H9 (cell line): ENCODE results near the gene ZNF561. TPM values are rescaled to one million over a fixed set of nuclear protein-coding genes. Genes with fewer than 3 reads are reported as not detected.

Source experiments
- DNase-seq: peaks from one replicate; pipeline ENCODE4 v3.0.0-alpha.2; 2017
- H2AFZ ChIP-seq: one replicate; pipeline ENCODE4 v1.6.1; 2013; ENCODE audit warnings: mild to moderate bottlenecking, low read length, control low read depth, moderate library complexity
- H2AK5ac ChIP-seq: 2 replicates; pipeline ENCODE4 v1.6.1; 2013; ENCODE audit warnings: low read length, control low read depth, mixed read lengths; ENCODE audit not compliant: insufficient read length
- H2BK120ac ChIP-seq: one replicate; pipeline ENCODE4 v1.6.1; 2013; ENCODE audit warnings: low read depth, mild to moderate bottlenecking, low read length, control low read depth, inconsistent platforms; ENCODE audit not compliant: poor library complexity, severe bottlenecking
- H2BK12ac ChIP-seq: 2 replicates; pipeline ENCODE4 v1.6.1; 2013; ENCODE audit warnings: low read length, control low read depth, mixed read lengths, low read depth; ENCODE audit not compliant: insufficient read length
- H2BK15ac ChIP-seq: 2 replicates; pipeline ENCODE4 v1.6.1; 2013; ENCODE audit warnings: low read depth, low read length, control low read depth
- H2BK20ac ChIP-seq: one replicate; pipeline ENCODE4 v1.6.1; 2013; ENCODE audit warnings: low read depth, mild to moderate bottlenecking, low read length, control low read depth, inconsistent platforms; ENCODE audit not compliant: poor library complexity, severe bottlenecking
- H2BK5ac ChIP-seq: 2 replicates; pipeline ENCODE4 v1.6.1; 2013; ENCODE audit warnings: low read length, control low read depth, mixed read lengths; ENCODE audit not compliant: insufficient read length
- H3K14ac ChIP-seq: 2 replicates; pipeline ENCODE4 v1.6.1; 2013; ENCODE audit warnings: low read length, control low read depth; ENCODE audit not compliant: insufficient read depth
- H3K18ac ChIP-seq: 2 replicates; pipeline ENCODE4 v1.6.1; 2013; ENCODE audit warnings: low read depth, mild to moderate bottlenecking, mixed read lengths, low read length, control low read depth; ENCODE audit not compliant: insufficient read length
- H3K23ac ChIP-seq: 2 replicates; pipeline ENCODE4 v1.6.1; 2013; ENCODE audit warnings: low read length, control low read depth, mixed read lengths, low read depth; ENCODE audit not compliant: insufficient read length
- H3K23me2 ChIP-seq: 2 replicates; pipeline ENCODE4 v1.6.1; 2013; ENCODE audit warnings: low read depth, mild to moderate bottlenecking, mixed read lengths, low read length, control low read depth; ENCODE audit not compliant: insufficient read length, poor library complexity, severe bottlenecking
- H3K27ac ChIP-seq: 2 replicates; pipeline ENCODE4 v1.5.1; 2013; ENCODE audit warnings: low read length, control low read depth, mixed read lengths, low read depth; ENCODE audit not compliant: insufficient read length
- H3K27me3 ChIP-seq: 2 replicates; pipeline ENCODE4 v1.6.1; 2013; ENCODE audit warnings: low read length, control low read depth, inconsistent platforms; ENCODE audit not compliant: insufficient read depth
- H3K4ac ChIP-seq: 2 replicates; pipeline ENCODE4 v1.6.1; 2013; ENCODE audit warnings: low read depth, mild to moderate bottlenecking, control low read depth, inconsistent platforms, low read length, moderate library complexity
- H3K4me1 ChIP-seq: 2 replicates; pipeline ENCODE4 v1.6.1; 2013; ENCODE audit warnings: low read length, control low read depth, inconsistent platforms; ENCODE audit not compliant: insufficient read depth
- H3K4me2 ChIP-seq: 2 replicates; pipeline ENCODE4 v1.6.1; 2013; ENCODE audit warnings: low read length, control low read depth, mixed read lengths; ENCODE audit not compliant: insufficient read length, insufficient read depth
- H3K56ac ChIP-seq: 2 replicates; pipeline ENCODE4 v1.6.1; 2013; ENCODE audit warnings: low read depth, mild to moderate bottlenecking, mixed read lengths, low read length, control low read depth; ENCODE audit not compliant: insufficient read length
- H3K79me1 ChIP-seq: 2 replicates; pipeline ENCODE4 v1.6.1; 2013; ENCODE audit warnings: low read depth, mild to moderate bottlenecking, moderate library complexity, low read length, control low read depth, inconsistent platforms; ENCODE audit not compliant: insufficient read depth, poor library complexity, severe bottlenecking
- H3K79me2 ChIP-seq: 2 replicates; pipeline ENCODE4 v1.6.1; 2013; ENCODE audit warnings: low read length, control low read depth, inconsistent platforms; ENCODE audit not compliant: insufficient read depth
- H3K9ac ChIP-seq: 2 replicates; pipeline ENCODE4 v1.6.1; 2013; ENCODE audit warnings: low read length, control low read depth, mixed read lengths; ENCODE audit not compliant: insufficient read length; ENCODE audit errors: extremely low read depth
- H3K9me3 ChIP-seq: one replicate; pipeline ENCODE4 v1.6.1; 2013; ENCODE audit warnings: low read depth, low read length, inconsistent platforms; ENCODE audit not compliant: control insufficient read depth
- H3T11ph ChIP-seq: one replicate; pipeline ENCODE4 v1.6.1; 2013; ENCODE audit warnings: mild to moderate bottlenecking, low read length, control low read depth, inconsistent platforms
- H4K20me1 ChIP-seq: one replicate; pipeline ENCODE4 v1.6.1; 2013; ENCODE audit not compliant: control insufficient read depth, insufficient read length, insufficient read depth
- H4K5ac ChIP-seq: 2 replicates; pipeline ENCODE4 v1.6.1; 2013; ENCODE audit warnings: low read depth, mild to moderate bottlenecking, mixed read lengths, low read length, control low read depth; ENCODE audit not compliant: insufficient read length
- H4K8ac ChIP-seq: replicated peaks from 2 replicates; pipeline ENCODE4 v1.6.1; 2013; ENCODE audit warnings: low read length, control low read depth, mixed read lengths, low read depth; ENCODE audit not compliant: insufficient read length
- H4K91ac ChIP-seq: 2 replicates; pipeline ENCODE4 v1.6.1; 2013; ENCODE audit warnings: low read depth, mild to moderate bottlenecking, moderate library complexity, mixed read lengths, low read length, control low read depth; ENCODE audit not compliant: insufficient read length
- H3K27ac Mint-ChIP-seq, 3 experiments: 2 replicates in 2 of 3; 3 replicates in 1 of 3; pipeline ENCODE4 v1.8.0; 2020 to 2021; ENCODE audit warnings: mixed read lengths in 3 of 3, mild to moderate bottlenecking in 1 of 3, moderate library complexity in 1 of 3
- H3K27me3 Mint-ChIP-seq: 2 replicates; pipeline ENCODE4 v1.8.0; 2021; ENCODE audit warnings: low read depth, mild to moderate bottlenecking, moderate library complexity, mixed read lengths
- H3K36me3 Mint-ChIP-seq, 3 experiments: 2 replicates in 2 of 3; 3 replicates in 1 of 3; pipeline ENCODE4 v1.8.0; 2020 to 2021; ENCODE audit warnings: low read depth in 3 of 3, mixed read lengths in 3 of 3; ENCODE audit not compliant: insufficient read depth in 1 of 3
- H3K4me1 Mint-ChIP-seq, 2 experiments: 2 replicates each; pipeline ENCODE4 v1.8.0; 2020; ENCODE audit warnings: mixed read lengths in 2 of 2
- H3K4me3 Mint-ChIP-seq, 2 experiments: 2 replicates in 1 of 2; 3 replicates in 1 of 2; pipeline ENCODE4 v1.8.0; 2020 to 2021; ENCODE audit warnings: mild to moderate bottlenecking in 2 of 2, mixed read lengths in 2 of 2, moderate library complexity in 1 of 2
- H3K9me3 Mint-ChIP-seq, 2 experiments: 2 replicates in 1 of 2; 3 replicates in 1 of 2; pipeline ENCODE4 v1.8.0; 2020; ENCODE audit warnings: mild to moderate bottlenecking in 2 of 2, mixed read lengths in 2 of 2, moderate library complexity in 1 of 2
- WGBS: extraction: QIAGEN DNeasy Blood & Tissue Kit; methylation state at CpG from one replicate; pipeline ENCODE4 v1.1.7; 2013; ENCODE audit warnings: missing lambda C conversion rate, low lambda C conversion rate, mixed read lengths; ENCODE audit not compliant: insufficient read length; ENCODE audit errors: extremely low coverage; 5-methylcytosine and 5-hydroxymethylcytosine counted together
- total RNA-seq: library from RNA; stranded (reverse); gene quantifications from 2 replicates; pipeline ENCODE4 v1.2.1, GENCODE V29; 2021
- TF ChIP-seq, protein P1 (sequence below): fragments of 200-600 bp; sonication (generic); conservative IDR thresholded peaks from 3 replicates; pipeline ENCODE4 v1.8.0; 2021; ENCODE audit warnings: antibody characterized with exemption, mild to moderate bottlenecking

The ZNF561 gene
- total RNA-seq, 1 experiment from 2014 or later, result 50.8 TPM

DNA sequence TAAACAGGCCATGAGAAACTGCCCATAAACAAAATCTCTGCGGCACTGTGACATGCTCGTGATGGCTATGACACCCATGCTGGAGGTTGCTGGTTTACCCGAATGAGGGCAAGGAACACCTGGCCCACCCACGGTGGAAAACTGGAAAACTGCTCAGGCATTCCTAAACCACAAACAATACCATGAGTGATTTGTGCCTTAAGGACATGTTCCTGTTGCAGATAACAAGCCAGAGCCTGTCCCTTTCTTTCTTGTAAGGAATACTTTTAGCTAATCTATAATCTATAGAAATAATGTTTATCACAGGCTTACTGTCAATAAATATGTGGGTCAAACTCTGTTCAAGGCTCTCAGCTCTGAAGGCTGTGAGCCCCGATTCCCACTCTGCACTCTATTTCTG is 12.1 kb downstream of the ZNF561 start:
- Histone ChIP-seq H4K8ac (no peak overlapping the region), H3K9ac (no peak overlapping the region), H3K79me1 (no peaks in the 10 kb centered on the region), H3K4ac (no peak overlapping the region), H3K27me3 (no peaks in the 10 kb centered on the region), H3K18ac (no peak overlapping the region), H2BK12ac (no peak overlapping the region), H3K79me2 (no peaks in the 10 kb centered on the region), H4K20me1 (no peaks in the 10 kb centered on the region), H2AK5ac (no peak overlapping the region), H2BK15ac (no peak overlapping the region), H2BK5ac (no peak overlapping the region), H3K23me2 (no peaks in the 10 kb centered on the region), H3K4me1 (no peaks in the 10 kb centered on the region), H4K5ac (no peak overlapping the region), H3K9me3 (peaks cover 33% of the 10 kb centered on the region), H3K23ac (no peak overlapping the region), H2BK20ac (no peak overlapping the region), H3K27ac (no peak overlapping the region), H3K14ac (no peak overlapping the region), H2AFZ (no peak overlapping the region), H2BK120ac (no peak overlapping the region), H4K91ac (no peak overlapping the region), H3K56ac (no peak overlapping the region), H3T11ph (no peak overlapping the region), H3K4me2 (no peak overlapping the region)
- no CpG with 5 or more reads among the region's 5 CpGs for WGBS
- Mint-ChIP-seq H3K27ac (no peak overlapping the region), H3K4me3 (no peak overlapping the region), H3K36me3 (peaks cover 57 to 69% (median 59%) of the 10 kb centered on the region in 3 experiments), H3K4me1 (no peaks in the 10 kb centered on the region), H3K27me3 (no peaks in the 10 kb centered on the region; the same call in 1 of the 2 replicates), H3K9me3 (peaks cover 32 to 49% of the 10 kb centered on the region in 2 experiments)
- TF ChIP-seq, protein P1, sequence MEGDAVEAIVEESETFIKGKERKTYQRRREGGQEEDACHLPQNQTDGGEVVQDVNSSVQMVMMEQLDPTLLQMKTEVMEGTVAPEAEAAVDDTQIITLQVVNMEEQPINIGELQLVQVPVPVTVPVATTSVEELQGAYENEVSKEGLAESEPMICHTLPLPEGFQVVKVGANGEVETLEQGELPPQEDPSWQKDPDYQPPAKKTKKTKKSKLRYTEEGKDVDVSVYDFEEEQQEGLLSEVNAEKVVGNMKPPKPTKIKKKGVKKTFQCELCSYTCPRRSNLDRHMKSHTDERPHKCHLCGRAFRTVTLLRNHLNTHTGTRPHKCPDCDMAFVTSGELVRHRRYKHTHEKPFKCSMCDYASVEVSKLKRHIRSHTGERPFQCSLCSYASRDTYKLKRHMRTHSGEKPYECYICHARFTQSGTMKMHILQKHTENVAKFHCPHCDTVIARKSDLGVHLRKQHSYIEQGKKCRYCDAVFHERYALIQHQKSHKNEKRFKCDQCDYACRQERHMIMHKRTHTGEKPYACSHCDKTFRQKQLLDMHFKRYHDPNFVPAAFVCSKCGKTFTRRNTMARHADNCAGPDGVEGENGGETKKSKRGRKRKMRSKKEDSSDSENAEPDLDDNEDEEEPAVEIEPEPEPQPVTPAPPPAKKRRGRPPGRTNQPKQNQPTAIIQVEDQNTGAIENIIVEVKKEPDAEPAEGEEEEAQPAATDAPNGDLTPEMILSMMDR, result no peak
- DNase-seq, result no peak
